Endothelial cell (in vitro differentiated cells): ENCODE results near the gene CD52. TPM values are rescaled to one million over a fixed set of nuclear protein-coding genes. Genes with fewer than 3 reads are reported as not detected.

Experiments used
- DNase-seq: peaks from one replicate; pipeline ENCODE4 v3.0.0; 2021; ENCODE audit warnings: low spot score
- H3K27ac Mint-ChIP-seq: one replicate; pipeline ENCODE4 v1.8.0; 2021; ENCODE audit warnings: mixed read lengths, inconsistent platforms; ENCODE audit not compliant: unreplicated experiment
- H3K27me3 Mint-ChIP-seq: one replicate; pipeline ENCODE4 v1.8.0; 2021; ENCODE audit warnings: mild to moderate bottlenecking, moderate library complexity, mixed read lengths, inconsistent platforms; ENCODE audit not compliant: unreplicated experiment
- H3K36me3 Mint-ChIP-seq: one replicate; pipeline ENCODE4 v1.8.0; 2021; ENCODE audit warnings: mild to moderate bottlenecking, low read depth, mixed read lengths, inconsistent platforms; ENCODE audit not compliant: unreplicated experiment
- H3K4me1 Mint-ChIP-seq: one replicate; pipeline ENCODE4 v1.8.0; 2021; ENCODE audit warnings: mild to moderate bottlenecking, mixed read lengths, inconsistent platforms; ENCODE audit not compliant: unreplicated experiment
- H3K4me3 Mint-ChIP-seq: one replicate; pipeline ENCODE4 v1.8.0; 2021; ENCODE audit warnings: mild to moderate bottlenecking, mixed read lengths, inconsistent platforms; ENCODE audit not compliant: unreplicated experiment
- H3K9me3 Mint-ChIP-seq: one replicate; pipeline ENCODE4 v1.8.0; 2021; ENCODE audit warnings: mixed read lengths, inconsistent platforms; ENCODE audit not compliant: unreplicated experiment
- total RNA-seq: library from RNA; stranded (reverse); fragmentation: NEBNext Ultra II Directional; extraction: Animal tissue kit (Norgen Biotek cat#: 25700); gene quantifications from one replicate; pipeline ENCODE4 v1.2.1, GENCODE V29; 2021; ENCODE audit not compliant: unreplicated experiment
- TF ChIP-seq, protein P1 (sequence below): fragments of 200-600 bp; sonication (generic); IDR thresholded peaks from one replicate; pipeline ENCODE4 v1.5.0; 2021; ENCODE audit warnings: antibody characterized with exemption; ENCODE audit not compliant: unreplicated experiment

The CD52 gene
- total RNA-seq, 1 donor from 2014 or later, result 21.8 TPM

DNA sequence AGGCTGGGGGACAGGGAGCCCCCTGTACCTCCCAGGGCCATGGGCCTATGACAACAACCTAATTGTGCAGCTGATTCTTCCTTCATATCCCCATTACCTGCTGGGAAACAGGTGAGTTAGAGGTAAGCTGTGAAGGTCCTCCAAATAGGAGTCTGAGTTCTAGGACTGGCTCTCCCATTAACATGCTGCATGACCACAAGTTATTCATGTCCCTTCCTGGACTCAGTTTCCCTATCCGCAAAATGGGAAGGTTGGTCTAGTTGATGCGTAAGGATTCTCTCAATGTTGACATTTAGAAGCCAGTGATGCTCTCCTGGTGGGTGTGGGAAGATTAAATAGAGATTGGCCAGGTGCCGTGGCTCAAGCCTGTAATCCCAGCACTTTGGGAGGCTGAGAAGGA is 50.7 kb downstream of the CD52 start:
- H3K9me3 Mint-ChIP-seq, result no peaks in the 10 kb centered on the region
- H3K4me3 Mint-ChIP-seq, result no peak overlapping the region
- no peak for DNase-seq
- H3K4me1 Mint-ChIP-seq, result peaks cover 3% of the 10 kb centered on the region
- TF ChIP-seq, protein P1, sequence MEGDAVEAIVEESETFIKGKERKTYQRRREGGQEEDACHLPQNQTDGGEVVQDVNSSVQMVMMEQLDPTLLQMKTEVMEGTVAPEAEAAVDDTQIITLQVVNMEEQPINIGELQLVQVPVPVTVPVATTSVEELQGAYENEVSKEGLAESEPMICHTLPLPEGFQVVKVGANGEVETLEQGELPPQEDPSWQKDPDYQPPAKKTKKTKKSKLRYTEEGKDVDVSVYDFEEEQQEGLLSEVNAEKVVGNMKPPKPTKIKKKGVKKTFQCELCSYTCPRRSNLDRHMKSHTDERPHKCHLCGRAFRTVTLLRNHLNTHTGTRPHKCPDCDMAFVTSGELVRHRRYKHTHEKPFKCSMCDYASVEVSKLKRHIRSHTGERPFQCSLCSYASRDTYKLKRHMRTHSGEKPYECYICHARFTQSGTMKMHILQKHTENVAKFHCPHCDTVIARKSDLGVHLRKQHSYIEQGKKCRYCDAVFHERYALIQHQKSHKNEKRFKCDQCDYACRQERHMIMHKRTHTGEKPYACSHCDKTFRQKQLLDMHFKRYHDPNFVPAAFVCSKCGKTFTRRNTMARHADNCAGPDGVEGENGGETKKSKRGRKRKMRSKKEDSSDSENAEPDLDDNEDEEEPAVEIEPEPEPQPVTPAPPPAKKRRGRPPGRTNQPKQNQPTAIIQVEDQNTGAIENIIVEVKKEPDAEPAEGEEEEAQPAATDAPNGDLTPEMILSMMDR, result no peak
- peaks cover 9% of the 10 kb centered on the region for H3K27me3 Mint-ChIP-seq
- H3K27ac Mint-ChIP-seq, result no peak overlapping the region
- peaks cover 5% of the 10 kb centered on the region for H3K36me3 Mint-ChIP-seq

Other genes with a start within 250 kb of the CD52 start
- 6.8 TPM for gene PDIK1L, start 206.1 kb upstream of the CD52 start, total RNA-seq
- gene FAM110D, start 158.9 kb upstream of the CD52 start, total RNA-seq, result 13.5 TPM
- gene C1orf232, start 149.0 kb upstream of the CD52 start, total RNA-seq, result not detected
- 17.9 TPM for gene ZNF593, start 148.1 kb upstream of the CD52 start, total RNA-seq
- not detected for gene ZNF593OS, start 146.1 kb upstream of the CD52 start, total RNA-seq
- 10.0 TPM for gene CNKSR1, start 140.5 kb upstream of the CD52 start, total RNA-seq
- gene CATSPER4, start 127.4 kb upstream of the CD52 start, total RNA-seq, result not detected
- gene CEP85, start 83.8 kb upstream of the CD52 start, total RNA-seq, result 9.7 TPM
- gene SH3BGRL3, start 37.9 kb upstream of the CD52 start, total RNA-seq, result 226 TPM
- 16.0 TPM for gene UBXN11, start 11.3 kb upstream of the CD52 start, total RNA-seq
- gene CRYBG2, start 36.2 kb downstream of the CD52 start, total RNA-seq, result 1.4 TPM
- not detected for gene ZNF683, start 54.8 kb downstream of the CD52 start, total RNA-seq
- 107 TPM for gene LIN28A, start 92.9 kb downstream of the CD52 start, total RNA-seq
- 63.5 TPM for gene DHDDS, start 114.4 kb downstream of the CD52 start, total RNA-seq
- 171 TPM for gene HMGN2, start 154.5 kb downstream of the CD52 start, total RNA-seq
- gene RPS6KA1, start 211.8 kb downstream of the CD52 start, total RNA-seq, result 25.3 TPM